ENCODE results near the gene RPL31.

RPL31 gene

DNA sequence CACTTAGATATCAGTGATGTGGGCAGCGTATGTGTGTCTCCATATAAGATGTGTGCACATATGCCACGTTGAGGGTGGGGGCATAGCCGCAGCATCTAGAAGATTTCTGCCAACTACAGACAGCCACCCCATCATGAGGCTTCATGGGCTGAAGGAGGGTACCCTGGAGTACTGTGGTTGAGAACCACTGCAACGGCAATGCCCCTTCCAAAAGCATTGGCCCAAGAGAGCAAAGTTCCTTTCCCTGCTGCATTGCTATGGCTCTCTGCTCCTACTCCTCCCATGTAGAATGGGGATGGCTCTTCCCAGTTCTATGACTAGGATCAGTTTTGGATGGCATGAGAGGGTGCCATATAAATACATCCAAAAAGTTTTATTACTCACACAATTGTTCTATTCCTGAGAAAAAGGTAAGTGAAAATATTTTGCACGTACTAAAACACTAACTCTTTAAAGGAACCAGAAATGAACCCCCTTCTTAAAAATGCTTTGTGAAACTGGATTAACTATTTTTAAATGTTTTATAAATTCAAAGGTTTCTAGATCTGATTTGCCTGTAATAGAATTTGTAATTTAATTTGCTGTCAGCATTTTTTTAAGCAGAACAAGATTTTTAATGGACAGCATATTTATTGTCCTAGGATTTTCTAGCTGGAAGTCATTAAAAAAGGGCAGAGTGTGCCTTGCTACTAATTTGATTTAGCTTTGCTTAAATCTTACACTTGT is 4.4 kb upstream of the RPL31 start:
- DNase-seq, result no peak

DNA sequence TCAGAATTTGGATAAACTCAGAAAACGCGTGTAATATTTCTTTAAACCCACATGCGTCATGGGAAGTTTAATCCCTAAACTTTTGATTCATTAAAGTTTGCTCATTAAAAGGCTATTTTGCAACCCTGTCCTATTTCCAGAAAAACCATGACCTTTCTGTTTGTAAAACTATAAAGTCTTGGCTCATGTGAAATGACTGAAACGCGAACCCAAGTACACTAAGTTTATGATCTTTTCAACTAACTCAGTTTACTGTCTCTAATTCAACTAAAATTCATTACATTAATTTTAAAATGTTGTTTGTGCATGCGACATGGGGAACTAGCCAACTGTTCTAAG is 3.9 kb upstream of the RPL31 start:
- no peak for DNase-seq

DNA sequence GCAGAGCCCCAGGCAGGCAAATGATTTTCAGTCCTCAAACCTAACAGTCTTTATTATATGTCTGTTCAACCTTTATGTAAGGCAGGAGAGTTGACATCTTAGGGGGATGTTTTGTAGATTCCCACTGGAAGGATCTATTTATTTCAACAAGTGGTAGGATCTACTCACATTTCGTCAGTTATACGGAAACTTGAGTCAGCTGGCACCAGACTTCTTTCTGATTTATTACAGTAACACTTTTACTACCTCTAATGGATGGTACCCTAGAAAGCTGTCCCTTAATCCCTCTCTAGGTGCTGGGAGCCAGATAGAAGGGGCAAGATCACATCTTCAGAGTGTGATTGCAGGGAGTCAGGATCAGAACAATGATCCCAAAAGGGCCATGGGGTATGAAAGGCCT is 2.1 kb upstream of the RPL31 start:
- no peak for DNase-seq

DNA sequence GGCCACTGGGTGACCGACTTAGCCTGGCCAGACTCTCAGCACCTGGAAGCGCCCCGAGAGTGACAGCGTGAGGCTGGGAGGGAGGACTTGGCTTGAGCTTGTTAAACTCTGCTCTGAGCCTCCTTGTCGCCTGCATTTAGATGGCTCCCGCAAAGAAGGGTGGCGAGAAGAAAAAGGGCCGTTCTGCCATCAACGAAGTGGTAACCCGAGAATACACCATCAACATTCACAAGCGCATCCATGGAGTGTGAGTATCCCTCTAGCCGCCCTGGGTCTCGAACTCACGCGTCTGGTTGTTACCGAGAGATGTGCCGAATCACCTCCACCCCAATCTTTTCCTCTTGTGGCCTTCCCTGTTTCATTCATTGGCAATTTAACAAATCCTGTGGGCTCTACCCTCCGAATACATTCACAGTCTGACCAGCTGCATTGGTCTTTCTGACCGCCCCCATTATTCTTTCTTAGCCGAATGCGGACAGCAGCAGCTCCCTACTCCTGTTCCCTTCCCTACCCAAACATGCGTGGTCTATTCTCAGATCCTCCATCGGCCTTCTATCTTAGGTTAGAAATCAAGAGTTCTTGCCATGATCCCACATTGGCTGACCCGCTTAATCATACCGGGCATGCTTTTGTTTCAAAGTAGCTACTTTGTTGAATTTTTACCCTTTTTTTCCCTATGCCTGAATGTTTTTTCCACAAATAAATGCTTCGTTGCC is 631 bp downstream of the RPL31 start:
- no peak for DNase-seq

DNA sequence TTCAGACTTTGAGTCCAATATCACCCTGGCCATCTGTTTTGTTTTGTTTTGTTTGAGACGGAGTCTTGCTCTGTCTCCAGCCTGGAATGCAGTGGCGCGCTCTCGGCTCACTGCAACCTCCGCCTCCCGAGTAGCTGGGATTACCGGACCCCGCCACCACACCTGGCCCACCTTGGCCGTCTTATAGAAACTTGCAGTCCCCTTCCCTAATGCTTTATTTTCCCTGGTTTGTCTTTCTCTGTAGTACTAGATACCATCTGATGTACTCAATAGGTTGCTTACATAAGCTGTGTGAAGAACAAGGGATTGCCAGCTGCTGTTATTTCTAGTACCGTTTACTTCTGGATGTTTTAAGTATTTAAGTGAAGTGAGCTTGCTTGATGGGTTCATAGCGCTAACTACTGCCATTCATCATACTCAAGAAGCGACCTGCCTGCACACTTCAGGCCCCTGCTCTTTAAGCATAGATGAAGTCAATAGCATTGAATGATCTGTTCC is 1.2 kb downstream of the RPL31 start:
- DNase-seq, result no peak

DNA sequence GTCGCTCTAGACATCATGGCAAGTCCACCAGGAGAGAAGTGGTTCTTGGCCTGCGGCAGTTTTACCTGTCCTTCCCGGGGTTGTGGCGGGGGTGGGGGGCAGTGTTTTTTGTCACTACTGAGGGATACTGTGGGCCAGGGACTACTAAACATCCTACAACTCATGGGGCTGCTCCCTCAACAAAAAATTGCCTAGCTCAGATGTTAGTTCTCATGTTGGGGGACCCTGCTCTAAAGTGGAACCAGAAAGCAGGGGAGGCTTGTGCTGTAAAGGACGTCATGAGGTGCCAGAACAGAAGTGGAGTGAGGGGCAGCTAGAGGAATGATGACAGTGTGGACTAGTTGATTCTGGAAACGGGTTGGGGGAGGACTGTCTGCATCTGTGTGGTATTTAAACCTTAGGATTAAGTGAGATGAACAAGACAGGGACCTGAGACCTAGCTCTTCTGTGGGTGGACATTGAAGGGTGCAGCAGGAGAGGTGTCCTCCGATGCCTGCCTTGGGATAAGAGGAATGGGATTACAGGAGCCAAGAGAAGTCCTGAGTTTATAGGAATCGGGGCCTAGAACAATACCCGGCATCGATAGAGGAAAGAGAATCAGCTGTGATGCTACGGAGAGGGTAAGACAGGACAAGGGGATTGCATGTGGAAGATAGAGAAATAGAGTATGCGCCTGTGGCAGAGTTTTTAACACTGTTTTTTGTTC is 2.7 kb downstream of the RPL31 start:
- DNase-seq, result no peak

DNA sequence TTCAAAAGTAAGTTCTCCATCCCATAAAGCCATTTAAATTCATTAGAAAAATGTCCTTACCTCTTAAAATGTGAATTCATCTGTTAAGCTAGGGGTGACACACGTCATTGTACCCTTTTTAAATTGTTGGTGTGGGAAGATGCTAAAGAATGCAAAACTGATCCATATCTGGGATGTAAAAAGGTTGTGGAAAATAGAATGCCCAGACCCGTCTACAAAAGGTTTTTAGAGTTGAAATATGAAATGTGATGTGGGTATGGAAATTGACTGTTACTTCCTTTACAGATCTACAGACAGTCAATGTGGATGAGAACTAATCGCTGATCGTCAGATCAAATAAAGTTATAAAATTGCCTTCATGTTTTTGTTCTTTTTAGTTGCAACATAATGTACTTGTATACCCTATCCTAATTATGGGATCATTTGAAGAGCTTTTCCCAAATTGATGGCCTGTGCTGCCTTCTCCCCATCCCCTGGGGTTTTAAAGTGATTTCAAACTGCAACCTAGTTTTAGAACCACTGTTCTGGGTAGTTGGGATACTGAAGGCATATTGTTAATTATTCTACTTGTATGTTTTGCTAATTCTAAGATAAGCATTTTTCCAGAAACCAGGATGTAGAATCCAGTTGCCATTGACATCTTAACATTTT is 4.1 kb downstream of the RPL31 start:
- DNase-seq, result no peak

DNA sequence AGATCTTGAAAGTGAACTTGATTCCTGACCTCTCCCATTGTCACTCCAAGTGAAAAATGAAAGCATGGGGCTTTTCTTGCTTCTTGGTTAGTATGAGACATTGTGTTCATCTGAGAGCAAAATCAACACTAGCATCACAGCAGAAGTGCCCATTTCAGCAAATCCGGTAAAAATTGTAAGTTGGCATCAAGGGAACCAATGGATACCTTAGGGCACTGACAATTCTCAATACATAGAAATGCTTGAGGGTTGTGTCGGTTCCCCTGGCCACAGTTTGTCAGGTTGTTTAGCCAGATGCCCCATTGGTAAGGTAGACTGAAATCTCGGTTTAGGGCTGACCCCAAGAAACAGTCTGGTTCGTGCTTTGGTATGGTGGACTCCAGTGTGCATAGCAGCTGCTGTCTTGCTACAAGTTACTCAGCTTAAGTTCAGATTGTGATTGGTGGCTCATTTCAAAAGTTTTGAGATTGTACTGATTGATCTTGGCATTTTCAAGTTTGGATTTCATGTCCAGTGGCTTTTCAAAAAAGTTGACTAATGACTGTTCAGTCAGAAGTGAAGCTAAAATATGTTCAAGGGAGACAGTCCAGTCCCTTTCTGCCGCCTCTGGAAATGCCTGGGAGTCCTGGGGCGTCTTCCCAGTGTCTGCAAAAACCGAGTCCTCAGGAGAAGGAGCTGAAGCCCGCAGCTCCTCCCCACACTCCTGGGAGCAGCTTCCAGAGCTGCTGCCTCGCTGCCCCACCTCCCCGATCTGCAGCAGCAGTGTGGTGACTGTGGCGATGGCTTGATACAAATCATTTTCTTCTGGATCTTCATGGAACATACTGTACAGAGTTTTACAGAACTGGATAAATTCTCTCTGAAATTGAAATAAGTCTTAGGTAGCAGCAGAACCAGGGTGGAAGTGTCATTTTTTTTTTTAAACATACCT is 5.6 kb downstream of the RPL31 start:
- no peak for DNase-seq

DNA sequence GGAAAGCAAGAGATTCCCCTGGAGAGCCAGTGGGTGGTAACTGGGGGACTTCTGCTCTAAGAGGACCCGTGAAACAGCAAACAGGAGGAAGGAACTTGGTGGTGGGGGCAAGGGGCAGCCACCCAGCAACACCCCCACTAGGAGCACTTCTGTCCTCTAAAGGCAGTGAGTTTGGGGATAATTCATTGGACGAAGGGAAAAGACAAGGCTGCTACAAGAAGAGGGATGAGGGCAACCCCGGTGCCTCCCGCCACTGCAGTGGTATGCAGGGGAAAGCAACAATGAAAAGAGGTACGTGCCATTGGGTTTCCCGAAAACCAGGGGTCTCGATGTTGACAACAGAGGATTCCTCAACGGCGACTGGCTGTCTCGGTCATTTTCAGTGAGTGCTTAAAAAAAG is 9.1 kb downstream of the RPL31 start:
- no peak for DNase-seq

DNA sequence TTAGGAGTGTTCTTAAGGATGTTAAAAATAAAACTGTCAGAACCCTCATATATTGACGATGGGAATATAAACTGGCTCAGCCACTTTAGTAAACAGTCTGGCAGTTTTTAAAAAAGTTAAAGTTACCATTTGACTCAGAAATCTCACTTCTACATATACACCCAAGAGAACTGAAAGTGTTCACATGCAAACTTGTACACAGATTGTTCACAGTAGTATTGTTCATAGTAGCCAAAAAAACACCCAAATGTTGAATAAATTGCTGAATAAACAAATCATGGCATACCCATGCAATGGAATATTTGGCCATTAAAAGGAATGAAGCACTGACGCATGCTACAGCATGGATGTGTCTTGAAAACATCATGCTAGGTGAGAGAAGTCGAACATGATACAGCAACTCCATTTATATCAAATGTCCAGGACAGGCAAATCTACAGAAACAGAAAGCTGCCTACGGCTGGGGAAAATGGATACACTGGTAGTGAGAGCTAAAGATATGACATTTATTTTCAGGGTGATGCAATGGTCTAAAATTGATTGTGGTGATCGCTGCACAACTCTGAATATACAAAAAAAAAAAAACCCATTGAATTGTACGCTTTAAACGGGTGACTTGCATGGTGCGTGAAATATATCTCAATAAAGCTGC is 10.1 kb downstream of the RPL31 start:
- no peak for DNase-seq

DNA sequence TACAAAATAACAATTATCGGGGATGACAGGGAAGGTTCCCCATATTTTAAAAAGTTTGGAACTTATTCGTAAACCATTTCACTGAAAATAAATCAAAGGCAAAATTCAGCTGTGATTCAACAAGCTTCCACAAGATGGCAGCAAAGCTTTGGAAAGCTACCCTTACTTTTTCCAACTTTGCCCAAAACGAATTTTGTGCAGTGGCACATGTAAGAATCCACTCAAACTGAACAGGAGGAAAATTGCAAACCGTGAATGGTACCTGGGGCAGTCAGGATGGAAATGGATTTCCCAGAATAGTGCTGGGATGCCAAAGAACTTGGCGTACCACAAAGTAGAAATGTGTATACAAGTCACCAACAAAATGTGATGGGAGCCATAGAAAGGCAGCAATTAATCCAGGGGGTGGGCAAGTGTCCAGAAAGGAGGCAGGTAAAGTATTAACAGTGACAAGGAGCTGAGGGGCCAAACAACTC is 10.7 kb downstream of the RPL31 start:
- peak in 1 of 2 experiments; percentile 9 for DNase-seq

DNA sequence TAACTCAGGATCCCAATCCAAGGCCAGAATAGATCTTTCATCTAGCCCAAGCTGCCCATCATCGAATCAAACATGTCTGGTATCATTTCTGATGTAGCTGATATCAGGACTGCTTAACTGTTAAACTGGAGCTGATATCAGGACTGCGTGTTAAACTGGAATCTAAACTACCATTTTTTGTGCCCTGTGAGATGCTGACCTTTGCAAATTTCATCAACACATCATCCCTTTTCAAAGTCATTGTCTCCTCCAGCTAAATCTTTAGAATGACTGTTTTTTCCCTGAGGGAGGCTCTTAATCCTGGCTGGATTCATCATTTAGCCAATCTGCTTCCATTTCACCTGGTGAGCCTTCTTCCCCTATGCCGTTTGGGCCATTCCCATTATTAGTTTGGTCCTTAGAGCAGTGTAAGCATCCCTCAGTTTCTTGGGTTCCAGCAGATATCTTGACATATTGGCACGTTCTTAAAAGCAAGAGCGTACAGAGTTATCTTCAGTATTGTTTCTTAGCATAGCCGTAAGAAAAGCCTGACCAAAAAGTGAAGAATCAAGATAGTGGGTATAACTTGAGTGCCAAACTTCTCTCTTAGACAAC is 12.3 kb downstream of the RPL31 start:
- DNase-seq, result no peak

DNA sequence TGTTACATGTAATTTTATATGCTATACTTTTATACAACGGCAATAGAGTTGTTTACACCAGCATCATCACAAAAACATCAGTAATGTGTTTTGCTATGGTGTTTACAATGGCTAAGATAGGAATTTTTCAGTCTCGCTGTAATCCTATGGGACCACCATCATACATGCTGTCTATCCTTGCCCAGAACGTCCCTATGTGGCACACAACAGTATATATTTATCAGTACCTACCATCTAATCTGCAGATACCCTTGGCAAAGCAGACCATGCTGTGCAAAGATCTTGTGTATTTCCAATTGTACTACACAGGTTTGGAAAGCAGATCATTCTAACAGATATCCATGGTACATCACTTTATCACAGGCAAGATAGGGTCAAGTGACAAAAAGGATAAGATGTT is 15.3 kb downstream of the RPL31 start:
- DNase-seq, result no peak

DNA sequence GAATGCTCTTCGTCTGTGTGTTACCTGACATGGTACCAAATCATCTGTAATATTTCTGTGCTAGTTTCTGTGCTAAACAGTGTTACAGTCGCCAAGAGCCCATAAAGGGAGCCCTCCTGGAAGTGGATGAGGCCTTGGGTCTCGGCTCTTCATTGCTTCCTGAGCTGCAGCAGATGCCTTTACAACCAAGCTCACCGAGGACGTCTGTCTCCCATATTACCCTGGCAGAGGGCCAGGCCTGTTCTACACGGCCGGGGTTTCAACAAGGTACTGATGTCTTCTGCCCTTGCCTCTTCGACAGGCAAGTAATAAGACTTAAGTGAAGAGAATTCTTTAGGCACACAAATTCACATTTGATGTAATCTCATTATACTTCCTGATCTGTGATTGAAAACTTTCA is 16.8 kb downstream of the RPL31 start:
- DNase-seq, result no peak

DNA sequence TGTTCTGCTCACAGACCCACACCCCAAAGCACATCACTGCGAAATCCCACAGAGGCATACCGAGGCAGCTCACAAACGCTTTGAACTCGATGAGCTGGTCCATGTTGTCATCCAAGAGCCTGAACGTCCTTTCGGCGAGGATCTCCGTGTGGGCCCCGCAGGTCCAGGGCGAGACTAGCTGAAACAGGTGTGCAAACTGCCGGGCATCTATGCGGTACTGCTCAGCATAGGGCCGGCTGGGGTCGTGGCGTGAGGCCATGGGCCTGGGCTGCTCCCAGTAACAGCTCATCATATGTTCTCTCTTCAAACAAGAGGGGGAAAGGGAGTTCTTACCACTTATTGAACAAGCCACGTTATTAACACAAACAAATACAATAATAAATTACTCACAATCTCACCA is 20.1 kb downstream of the RPL31 start:
- no peak for DNase-seq

DNA sequence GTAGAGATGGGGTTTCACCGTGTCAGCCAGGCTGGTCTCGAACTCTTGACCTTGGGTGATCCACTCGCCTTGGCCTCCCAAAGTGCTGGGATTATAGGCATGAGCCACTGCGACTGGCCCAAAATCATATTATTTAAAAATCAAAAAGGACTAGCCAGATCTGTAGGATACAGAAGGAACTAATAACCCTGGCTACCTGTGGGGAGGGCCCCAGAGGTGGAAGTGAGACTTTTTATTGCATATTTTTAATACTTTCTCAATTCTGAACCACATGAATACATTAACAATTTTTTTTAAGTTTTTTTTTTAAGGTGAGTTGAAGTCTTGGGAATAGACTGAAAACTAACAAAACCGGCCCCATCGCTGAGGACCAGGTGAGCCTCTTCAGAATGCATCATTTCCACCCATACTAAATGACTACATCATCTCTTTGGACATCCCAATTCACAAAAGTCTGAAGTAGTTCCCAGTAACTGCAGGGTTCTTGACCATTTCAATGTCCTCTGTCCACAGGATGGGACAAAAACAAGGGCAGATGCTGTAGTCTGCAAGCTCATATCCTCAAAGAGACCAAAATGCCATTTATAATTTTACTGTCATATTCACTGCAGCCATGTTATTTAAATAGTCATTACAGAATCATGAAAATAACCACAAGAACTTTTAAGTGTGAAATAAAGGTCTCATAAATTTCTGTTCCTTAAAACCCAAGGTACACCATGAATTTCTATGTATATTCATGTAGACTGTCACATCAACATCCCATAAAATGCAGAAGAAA is 21.4 kb downstream of the RPL31 start:
- no peak for DNase-seq

DNA sequence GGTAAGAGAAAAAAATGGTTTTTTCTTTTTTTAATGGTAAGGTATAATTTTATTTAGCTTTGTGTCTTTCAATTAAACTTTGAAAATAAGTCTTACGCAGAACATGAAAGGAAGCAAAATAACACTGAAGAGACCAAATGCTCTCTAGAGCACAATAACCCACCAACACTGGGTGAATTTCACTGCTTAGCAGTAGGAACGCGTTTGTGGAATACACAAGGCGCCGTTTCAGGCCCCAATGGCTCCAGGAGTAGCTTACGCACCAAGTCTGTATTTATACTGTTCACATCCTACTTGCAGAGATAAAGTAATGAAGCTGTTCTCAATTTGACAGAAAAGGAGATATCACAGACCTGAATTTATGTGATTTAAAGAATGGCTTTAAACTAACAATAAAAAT is 23.5 kb downstream of the RPL31 start:
- DNase-seq, result no peak

DNA sequence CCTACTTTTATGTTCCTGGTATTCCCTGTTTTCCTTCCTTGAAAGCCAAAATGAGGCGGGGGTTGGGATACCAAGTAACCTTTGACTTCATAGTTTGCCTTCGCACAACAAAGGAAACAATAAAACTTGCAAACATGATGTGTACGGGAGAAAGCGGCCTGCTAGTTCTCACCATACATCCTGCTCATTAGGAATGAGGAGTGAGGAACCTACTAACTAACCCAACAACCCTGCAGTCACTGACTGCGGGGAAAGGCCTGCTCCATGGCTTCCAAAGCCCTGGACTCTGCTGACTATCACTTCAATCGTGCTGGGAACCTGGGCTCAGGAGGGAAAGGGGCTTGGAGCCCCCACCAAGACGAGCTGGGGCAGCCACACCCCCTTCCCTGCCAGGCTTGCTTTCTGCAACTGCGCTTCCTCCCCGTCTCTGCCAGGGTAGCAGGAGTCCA is 24.2 kb downstream of the RPL31 start:
- DNase-seq, result no peak

DNA sequence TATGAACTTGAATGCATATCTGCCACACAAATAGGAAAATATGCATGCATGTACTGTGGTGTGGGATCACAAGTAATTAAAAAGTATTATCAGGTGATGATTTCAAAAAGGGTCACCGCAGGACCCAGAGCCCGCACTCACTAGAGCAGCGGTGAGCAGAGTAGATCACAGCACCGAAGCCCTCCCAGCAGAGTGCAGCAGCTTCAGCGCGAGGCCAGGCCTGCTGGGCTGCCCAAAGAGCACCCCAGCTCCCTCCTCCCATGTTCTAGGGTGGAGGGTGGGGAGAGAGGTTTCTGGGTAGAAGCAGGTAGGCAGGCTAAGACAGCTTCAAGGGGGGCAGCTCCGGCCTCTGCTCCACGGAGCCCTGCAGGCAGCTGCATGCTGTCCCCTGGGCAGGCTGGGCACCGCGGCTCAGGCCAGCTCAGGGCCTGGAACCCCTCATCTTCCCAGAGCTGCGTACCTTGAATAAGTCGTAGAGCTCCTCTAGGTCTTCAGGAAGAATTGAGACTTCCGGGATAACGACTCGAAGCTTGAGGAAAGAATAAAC is 24.9 kb downstream of the RPL31 start:
- DNase-seq, result no peak

DNA sequence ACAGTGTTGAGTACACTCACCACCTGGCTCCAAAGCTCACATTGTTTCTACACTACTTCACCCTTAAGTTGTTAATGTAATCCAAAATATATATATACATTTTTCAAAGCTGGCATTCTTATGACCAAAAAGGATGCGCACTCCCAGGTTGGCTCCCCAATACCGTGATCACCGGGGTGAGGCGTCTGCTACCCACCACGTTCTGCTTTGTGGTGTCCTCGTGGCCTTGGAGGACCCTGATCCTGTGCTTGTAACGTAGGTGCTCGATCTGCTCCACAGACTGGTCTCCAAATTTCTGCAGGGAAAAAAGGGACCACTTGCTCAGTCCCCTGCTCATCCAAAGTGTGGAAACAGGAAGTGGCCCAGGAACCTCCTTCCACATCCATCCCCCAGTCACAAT is 25.8 kb downstream of the RPL31 start:
- no peak for DNase-seq

Measured in AML-193 (cell line).